D721Med (cell line): ENCODE data around the gene NAXE.
"Not testable (repeated sequence)": the region's sequence is repeated elsewhere in the genome, so short reads cannot be mapped to it uniquely, and the experiment has no call there.

Source experiments
- DNase-seq: peaks from one replicate; pipeline ENCODE4 v3.0.0; 2011; ENCODE audit warnings: low spot score; ENCODE audit not compliant: insufficient read length
- FAIRE-seq: peaks from 2 replicates; lab custom pipeline; 2011; peaks lifted over from hg19 to GRCh38; lab: Jason Lieb, UNC
- TF ChIP-seq, protein P1 (sequence below): IDR thresholded peaks from 2 replicates; pipeline ENCODE4 v1.5.1; 2012; ENCODE audit warnings: mild to moderate bottlenecking, control low read depth; ENCODE audit not compliant: insufficient read depth; ENCODE audit errors: missing control alignments

NAXE gene

DNA sequence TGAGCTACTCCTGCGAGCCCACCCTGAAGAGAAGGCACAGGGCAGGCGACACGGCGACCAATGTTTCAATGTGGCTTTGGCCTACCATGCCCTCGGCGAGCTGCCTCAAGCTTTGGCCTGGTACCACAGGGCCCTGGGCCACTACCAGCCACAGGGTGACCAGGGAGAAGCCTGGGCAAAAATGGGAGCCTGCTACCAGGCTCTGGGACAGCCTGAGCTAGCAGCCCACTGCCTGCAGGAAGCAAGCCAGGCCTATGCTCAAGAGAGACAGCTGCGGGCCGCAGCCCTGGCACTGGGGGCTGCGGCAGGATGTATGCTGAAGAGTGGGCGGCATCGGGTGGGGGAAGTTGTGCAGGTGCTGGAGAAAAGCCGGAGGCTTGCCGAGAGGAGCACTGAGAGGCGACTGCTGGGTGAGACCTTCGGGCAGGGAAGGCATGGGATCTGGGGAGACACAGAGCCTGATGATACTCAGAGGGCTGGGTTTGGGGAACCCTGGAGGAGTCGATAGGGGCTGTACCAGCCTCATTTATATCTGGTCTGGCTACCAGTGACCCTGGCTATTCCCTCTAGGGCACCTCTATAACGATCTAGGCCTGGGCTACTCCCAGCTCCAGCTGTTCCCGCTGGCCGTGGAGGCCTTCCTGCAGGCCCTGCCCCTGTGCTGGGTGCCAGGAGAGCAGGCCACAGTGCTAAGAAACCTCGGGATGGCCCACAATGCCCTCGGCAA is 9.8 kb upstream of the NAXE start:
- TF ChIP-seq, protein P1, sequence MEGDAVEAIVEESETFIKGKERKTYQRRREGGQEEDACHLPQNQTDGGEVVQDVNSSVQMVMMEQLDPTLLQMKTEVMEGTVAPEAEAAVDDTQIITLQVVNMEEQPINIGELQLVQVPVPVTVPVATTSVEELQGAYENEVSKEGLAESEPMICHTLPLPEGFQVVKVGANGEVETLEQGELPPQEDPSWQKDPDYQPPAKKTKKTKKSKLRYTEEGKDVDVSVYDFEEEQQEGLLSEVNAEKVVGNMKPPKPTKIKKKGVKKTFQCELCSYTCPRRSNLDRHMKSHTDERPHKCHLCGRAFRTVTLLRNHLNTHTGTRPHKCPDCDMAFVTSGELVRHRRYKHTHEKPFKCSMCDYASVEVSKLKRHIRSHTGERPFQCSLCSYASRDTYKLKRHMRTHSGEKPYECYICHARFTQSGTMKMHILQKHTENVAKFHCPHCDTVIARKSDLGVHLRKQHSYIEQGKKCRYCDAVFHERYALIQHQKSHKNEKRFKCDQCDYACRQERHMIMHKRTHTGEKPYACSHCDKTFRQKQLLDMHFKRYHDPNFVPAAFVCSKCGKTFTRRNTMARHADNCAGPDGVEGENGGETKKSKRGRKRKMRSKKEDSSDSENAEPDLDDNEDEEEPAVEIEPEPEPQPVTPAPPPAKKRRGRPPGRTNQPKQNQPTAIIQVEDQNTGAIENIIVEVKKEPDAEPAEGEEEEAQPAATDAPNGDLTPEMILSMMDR = no peak
- FAIRE-seq (no peak), DNase-seq (no peak)

DNA sequence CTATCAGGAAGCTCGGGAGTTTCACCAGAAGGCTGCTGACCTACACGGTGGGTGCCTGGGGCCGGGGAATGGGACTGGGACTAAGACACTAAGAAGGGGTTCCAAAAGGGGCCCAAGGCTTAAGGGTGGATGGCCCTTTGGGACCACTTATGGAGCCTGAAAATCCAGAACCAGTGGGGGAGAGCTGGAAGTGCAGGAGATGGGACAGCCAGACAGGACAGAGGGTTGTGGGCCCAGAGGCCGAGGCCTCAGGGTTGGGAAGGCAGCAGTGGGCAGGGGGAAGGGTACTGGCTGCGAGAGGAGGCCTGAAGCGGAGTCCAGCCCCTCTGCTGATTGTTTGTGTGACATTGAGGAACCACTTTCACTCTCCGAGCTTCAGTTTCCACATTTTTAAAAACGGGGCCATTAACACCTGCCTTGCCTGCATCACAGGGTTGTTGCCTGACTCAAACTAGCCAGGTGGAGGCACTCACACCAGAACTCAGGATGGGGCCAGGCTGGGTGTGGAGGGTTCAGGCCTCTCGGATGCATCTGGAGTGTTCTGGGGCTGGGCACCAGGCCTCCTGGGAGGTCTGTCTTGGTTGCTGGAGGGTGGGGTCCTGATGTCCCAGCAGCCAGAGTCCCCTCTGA is 9.1 kb upstream of the NAXE start:
- FAIRE-seq = no peak
- no peak for DNase-seq
- TF ChIP-seq, protein P1 = no peak

DNA sequence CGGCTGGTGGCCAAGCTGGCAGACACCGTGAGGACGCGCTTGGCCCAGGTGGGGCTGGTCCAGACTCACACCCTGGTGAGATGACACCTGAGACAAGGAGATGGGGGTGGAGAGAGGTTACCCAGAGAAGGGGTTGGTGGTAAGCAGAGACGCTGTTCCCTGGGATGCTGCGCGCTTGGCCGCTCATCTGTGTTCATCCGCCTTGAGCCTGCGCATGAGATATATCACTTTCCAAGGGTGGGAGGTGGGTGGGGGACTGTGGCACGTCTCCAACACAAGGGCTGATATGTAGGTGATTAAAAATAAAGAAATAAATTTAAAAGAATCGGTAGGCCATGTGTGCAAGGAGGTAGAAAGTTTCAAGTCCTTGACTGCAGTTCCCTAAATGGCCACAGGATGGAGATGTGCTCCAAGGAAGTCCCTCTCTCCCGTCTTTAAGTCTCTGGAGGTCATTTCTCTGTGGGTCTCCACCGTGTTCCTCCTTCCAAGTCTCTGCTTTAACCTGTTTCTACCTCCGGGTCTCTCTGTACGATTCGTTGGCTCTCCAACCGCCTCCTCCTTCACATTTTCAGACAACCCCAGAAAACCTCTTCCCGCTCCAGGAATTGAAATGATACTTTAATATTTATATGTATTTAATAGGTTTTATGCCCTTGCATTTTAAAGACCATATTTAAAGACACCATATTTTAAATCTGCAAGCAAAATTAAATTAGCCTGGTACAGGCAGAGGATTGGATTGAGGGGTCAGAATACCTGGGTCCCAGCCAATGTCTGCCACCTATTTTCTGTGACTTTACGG is 7.6 kb upstream of the NAXE start:
- FAIRE-seq (peak; percentile 94), DNase-seq (peak; percentile 94)

DNA sequence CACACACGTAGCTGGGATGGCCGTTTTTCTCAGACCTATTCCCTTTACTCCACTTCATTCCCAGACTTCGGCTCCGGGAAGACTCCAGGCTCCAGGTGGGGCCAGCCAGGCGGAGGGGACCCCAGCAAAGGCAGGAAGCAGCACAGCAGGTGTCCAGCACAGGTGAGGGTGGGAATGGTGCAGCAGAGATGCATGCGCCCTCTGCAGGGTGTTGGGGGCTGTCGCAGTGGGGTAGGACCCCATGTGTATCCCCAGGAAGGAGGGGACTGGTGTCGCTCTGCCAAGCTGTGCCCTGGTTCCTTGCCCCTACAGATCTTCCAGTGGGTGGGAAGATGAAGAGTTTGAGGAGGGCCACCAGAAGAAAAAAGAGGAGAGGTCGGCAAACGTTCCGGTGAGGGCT is 6.8 kb upstream of the NAXE start:
- FAIRE-seq (no peak), DNase-seq (no peak)
- TF ChIP-seq, protein P1 = peak; percentile 60

More for the DNA sequence above, 7.6 kb upstream of the NAXE start:
- TF ChIP-seq, protein P1 = peak; percentile 99

DNA sequence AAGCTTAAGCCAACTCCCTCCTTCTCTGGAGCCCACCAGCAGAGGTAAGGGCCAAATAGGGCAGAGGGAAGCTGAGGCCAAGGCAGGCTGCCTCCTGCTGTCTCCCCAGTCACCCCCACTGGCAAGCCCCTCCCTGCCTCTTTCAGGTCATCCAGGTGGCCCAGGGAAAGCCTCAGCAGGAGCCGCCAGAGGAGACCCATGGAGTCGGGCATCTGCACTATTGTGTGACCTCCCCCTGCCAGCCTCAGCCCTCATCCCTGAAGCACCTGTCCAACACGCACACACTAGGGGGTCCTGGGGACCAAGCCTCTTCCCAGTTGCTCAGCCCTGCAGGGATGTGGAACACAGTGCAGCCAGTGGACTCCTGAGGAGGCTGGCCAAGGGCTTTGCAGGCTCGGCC is 5.3 kb upstream of the NAXE start:
- DNase-seq = no peak
- no peak for FAIRE-seq
- TF ChIP-seq, protein P1 = no peak

DNA sequence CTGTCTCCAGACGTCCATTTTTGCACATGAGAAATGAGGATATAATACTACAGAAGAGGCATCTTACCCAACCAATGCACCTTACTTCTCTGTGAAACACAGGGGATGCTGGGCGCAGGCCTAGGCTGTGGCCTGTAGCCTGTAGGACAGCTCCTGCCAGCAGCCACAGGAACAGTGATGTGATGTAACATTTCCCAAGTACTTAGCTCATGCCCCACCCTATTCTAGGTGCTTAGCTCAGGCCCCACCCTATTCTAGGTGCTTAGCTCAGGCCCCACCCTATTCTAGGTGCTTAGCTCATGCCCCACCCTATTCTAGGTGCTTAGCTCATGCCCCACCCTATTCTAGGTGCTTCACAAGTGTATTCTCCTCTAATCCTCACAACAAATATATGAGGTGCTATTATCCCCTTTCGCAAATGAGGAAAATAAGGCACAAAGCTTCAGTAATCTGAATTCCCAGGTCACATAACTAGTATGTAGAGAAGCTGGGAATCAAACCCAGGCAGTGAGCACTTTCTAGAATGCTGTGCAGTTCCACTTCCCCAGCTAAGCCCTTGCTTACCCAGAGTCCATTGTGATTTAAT is 4.6 kb upstream of the NAXE start:
- DNase-seq (peak; percentile 10), FAIRE-seq (no peak)
- TF ChIP-seq, protein P1 = no peak

DNA sequence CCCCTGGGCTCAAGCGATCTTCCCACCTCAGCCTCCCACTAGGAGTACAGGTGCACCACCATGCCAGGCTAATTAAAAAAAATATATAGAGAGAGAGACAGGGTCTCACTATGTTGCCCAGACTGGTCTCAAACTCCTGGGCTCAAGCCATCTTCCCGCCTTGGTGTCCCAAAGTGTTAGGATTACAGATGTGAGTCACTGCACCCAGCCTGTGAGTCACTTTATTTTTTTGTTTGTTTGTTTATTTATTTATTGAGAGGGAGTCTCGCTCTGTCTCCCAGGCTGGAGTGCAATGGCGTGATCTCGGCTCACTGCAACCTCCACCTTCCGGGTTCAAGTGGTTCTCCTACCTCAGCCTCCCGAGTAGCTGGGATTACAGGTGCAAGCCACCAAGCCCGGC is 3.6 kb upstream of the NAXE start:
- DNase-seq = not testable (repeated sequence)

More for the DNA sequence above, 3.6 kb upstream of the NAXE start:
- FAIRE-seq = not testable (repeated sequence)
